Thyroid gland (tissue), 4 donors: ENCODE measurements around the gene NFATC4. TPM values are rescaled to one million over a fixed set of nuclear protein-coding genes. Genes with fewer than 3 reads are reported as not detected.
A peak's percentile ranks its signal among the peaks of the same experiment; 100 is the strongest.

Source experiments
- DNase-seq, 2 donors: peaks; one replicate each; pipeline ENCODE4 v3.0.0-alpha.2; 2019
- H3K27ac ChIP-seq, 3 donors: fragments of 200-600 bp; sonication (generic); 1 replicate in 2 of 3; 2 replicates in 1 of 3; pipeline ENCODE4 v1.5.1; 2016 to 2019; ENCODE audit warnings: mild to moderate bottlenecking in 1 of 3, moderate library complexity in 1 of 3
- H3K27me3 ChIP-seq: fragments of 200-600 bp; sonication (generic); one replicate; pipeline ENCODE4 v1.5.1; 2019
- H3K36me3 ChIP-seq, 2 donors: fragments of 200-600 bp; sonication (generic); one replicate each; pipeline ENCODE4 v1.5.1; 2016 to 2019
- H3K4me1 ChIP-seq, 2 donors: fragments of 200-600 bp; sonication (generic); one replicate each; pipeline ENCODE4 v1.5.1; 2017 to 2019
- H3K4me3 ChIP-seq, 3 donors: fragments of 200-600 bp; sonication (generic); replicated peaks in 1 of 3; 1 replicate in 2 of 3; 2 replicates in 1 of 3; pipeline ENCODE4 v1.5.1; 2016; ENCODE audit warnings: mild to moderate bottlenecking in 1 of 3
- H3K9me3 ChIP-seq: fragments of 200-600 bp; sonication (generic); one replicate; pipeline ENCODE4 v1.5.1; 2017
- POLR2A ChIP-seq, 2 donors: fragments of 450-650 bp; IDR thresholded peaks; one replicate each; pipeline ENCODE4 v1.6.1; 2017; ENCODE audit warnings: antibody characterized with exemption in 2 of 2, mild to moderate bottlenecking in 2 of 2, moderate library complexity in 1 of 2
- WGBS, 2 donors: methylation state at CpG; one replicate each; pipeline ENCODE4 v1.1.5; 2017; 5-methylcytosine and 5-hydroxymethylcytosine counted together
- intact Hi-C: fragments of 100-400 bp; cut with DNase I; formaldehyde crosslinking; loops from one replicate; pipeline ENCODE4 v1.15.1; 2023
- total RNA-seq, 4 donors: library from RNA; depleted of rRNA; stranded (reverse); fragments of >200 nt; gene quantifications; one replicate each; pipeline ENCODE4 v1.2.3, GENCODE V29; 2016
- TF ChIP-seq, protein P1 (sequence below), 6 experiments: fragments of 200-600 bp in 3 of 6; fragments of 450-650 bp in 3 of 6; sonication (generic) in 3 of 6; IDR thresholded peaks; one replicate each; pipeline ENCODE4 v1.5.1; 2016 to 2019; ENCODE audit warnings: antibody characterized with exemption in 6 of 6, mild to moderate bottlenecking in 2 of 6, inconsistent platforms in 1 of 6, moderate library complexity in 1 of 6

Gene NFATC4
- total RNA-seq, 4 donors from 2014 or later: 19.4 to 41.3 (median 38.6) TPM

GRCh38 chr14:24366413-24366720, 1.6 kb upstream of the NFATC4 start:
- TF ChIP-seq POLR2A (IDR thresholded peaks at IDR 0.05): peak in 1 of 2 donors; percentile 75
- TF ChIP-seq, protein P1, sequence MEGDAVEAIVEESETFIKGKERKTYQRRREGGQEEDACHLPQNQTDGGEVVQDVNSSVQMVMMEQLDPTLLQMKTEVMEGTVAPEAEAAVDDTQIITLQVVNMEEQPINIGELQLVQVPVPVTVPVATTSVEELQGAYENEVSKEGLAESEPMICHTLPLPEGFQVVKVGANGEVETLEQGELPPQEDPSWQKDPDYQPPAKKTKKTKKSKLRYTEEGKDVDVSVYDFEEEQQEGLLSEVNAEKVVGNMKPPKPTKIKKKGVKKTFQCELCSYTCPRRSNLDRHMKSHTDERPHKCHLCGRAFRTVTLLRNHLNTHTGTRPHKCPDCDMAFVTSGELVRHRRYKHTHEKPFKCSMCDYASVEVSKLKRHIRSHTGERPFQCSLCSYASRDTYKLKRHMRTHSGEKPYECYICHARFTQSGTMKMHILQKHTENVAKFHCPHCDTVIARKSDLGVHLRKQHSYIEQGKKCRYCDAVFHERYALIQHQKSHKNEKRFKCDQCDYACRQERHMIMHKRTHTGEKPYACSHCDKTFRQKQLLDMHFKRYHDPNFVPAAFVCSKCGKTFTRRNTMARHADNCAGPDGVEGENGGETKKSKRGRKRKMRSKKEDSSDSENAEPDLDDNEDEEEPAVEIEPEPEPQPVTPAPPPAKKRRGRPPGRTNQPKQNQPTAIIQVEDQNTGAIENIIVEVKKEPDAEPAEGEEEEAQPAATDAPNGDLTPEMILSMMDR (IDR thresholded peaks at IDR 0.05): no peak
- Histone ChIP-seq H3K36me3 (no peaks in the 10 kb centered on the region), H3K27me3 (no peaks in the 10 kb centered on the region), H3K4me3 (peak overlapping the region in 2 of 3 donors; percentile 15 to 80), H3K27ac (peak overlapping the region; percentile 94 to 96 (median 95)), H3K9me3 (no peaks in the 10 kb centered on the region), H3K4me1 (peaks cover 17 to 19% of the 10 kb centered on the region in 2 donors)
- no peak for DNase-seq
- intact Hi-C loops: loop anchor here (2.0 to 5.0 kb wide), 2 partner anchors 34 to 64 kb away; no protein-coding TSS in a partner anchor
- WGBS, 2 donors: 1 to 2% methylated on average over 16 of the region's 16 CpGs

DNA sequence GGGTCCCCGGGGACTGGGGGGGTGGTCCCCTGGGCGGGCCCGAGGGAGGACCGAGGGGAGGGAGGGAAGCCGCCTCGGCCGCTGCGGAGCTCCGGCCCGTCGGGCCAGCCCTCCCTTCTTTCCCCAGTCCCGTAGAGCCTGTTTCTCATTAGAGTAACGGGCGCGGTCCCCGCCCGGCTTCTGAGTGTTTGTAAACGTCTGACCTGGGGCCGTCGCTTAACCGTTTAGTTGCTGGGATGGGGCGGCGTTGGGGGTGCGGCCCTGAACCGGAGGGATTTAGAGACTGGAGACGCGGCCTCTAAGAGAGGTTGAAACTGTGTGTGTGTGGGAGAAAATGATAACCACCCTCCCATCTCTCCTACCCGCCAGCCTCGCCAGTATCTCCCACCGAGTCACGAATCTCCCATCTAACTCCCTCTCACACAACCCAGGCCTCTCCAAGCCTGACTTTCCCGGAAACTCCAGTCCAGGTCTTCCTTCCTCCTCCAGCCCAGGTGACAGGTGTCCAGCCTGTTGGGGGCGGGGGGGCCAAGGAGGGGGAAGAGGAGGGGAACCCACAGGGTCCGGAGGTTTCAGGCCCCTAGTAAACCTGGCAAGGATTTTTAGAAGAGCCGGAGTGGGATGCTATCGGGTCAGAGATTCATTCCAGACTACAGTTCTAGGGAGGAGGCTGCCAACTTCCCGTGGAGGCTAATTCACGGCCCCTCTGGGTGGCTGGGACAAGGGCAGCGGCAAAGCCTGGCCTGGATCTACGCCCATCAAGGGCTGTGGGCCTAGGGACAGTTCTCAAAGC, 1.1 kb upstream of the NFATC4 start:
- peak in 1 of 2 donors; percentile 44 for TF ChIP-seq POLR2A (IDR thresholded peaks at IDR 0.05)
- TF ChIP-seq, protein P1 (IDR thresholded peaks at IDR 0.05): peak in 1 of 6 experiments; percentile 14
- Histone ChIP-seq H3K4me1 (peaks cover 17 to 19% of the 10 kb centered on the region in 2 donors), H3K36me3 (no peaks in the 10 kb centered on the region), H3K27ac (peak overlapping the region; percentile 94 to 96 (median 95)), H3K9me3 (no peaks in the 10 kb centered on the region), H3K27me3 (no peaks in the 10 kb centered on the region), H3K4me3 (peak overlapping the region; percentile 24 to 80 (median 32))
- intact Hi-C loops: loop anchor here (2.0 to 5.0 kb wide), 2 partner anchors 35 to 64 kb away; no protein-coding TSS in a partner anchor
- WGBS, 2 donors: 1% methylated on average over 25 to 38 of the region's 40 CpGs
- DNase-seq: peak; percentile 96 to 97

DNA sequence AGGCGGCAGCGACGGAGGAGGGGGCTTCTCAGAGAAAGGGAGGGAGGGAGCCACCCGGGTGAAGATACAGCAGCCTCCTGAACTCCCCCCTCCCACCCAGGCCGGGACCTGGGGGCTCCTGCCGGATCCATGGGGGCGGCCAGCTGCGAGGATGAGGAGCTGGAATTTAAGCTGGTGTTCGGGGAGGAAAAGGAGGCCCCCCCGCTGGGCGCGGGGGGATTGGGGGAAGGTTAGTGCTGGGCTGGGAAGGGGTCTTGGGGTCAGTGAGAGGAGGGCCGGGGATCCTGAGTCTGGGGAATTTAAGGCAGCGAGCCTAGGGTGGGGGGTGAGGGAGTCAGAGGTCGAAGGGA, 203 bp downstream of the NFATC4 start:
- peak in 1 of 2 donors; percentile 15 for DNase-seq
- Histone ChIP-seq H3K4me3 (peak overlapping the region in 2 of 3 donors; percentile 80 to 91), H3K9me3 (no peaks in the 10 kb centered on the region), H3K36me3 (no peaks in the 10 kb centered on the region), H3K27ac (peak overlapping the region; percentile 84 to 95 (median 94)), H3K4me1 (peaks cover 17 to 19% of the 10 kb centered on the region in 2 donors), H3K27me3 (no peaks in the 10 kb centered on the region)
- WGBS, 2 donors: 1% methylated on average over 13 to 14 of the region's 15 CpGs
- intact Hi-C loops: loop anchor here (5.0 kb wide), 1 partner anchor 36 kb away; no protein-coding TSS in a partner anchor
- TF ChIP-seq, protein P1 (IDR thresholded peaks at IDR 0.05): no peak
- no peak for TF ChIP-seq POLR2A (IDR thresholded peaks at IDR 0.05)

GRCh38 chr14:24368562-24369252, 723 bp downstream of the NFATC4 start:
- peak overlapping the region; percentile 84 to 95 (median 94) for H3K27ac ChIP-seq
- WGBS, 2 donors: 11 to 16% methylated on average over 10 to 12 of the region's 52 CpGs

More at GRCh38 chr14:24368562-24369252, 723 bp downstream of the NFATC4 start:
- Histone ChIP-seq H3K4me1 (peaks cover 17 to 19% of the 10 kb centered on the region in 2 donors), H3K9me3 (no peaks in the 10 kb centered on the region), H3K27me3 (no peaks in the 10 kb centered on the region), H3K4me3 (peak overlapping the region in 2 of 3 donors; percentile 80 to 91), H3K36me3 (no peaks in the 10 kb centered on the region)
- DNase-seq: peak; percentile 66 to 76
- TF ChIP-seq, protein P1 (IDR thresholded peaks at IDR 0.05): peak in 1 of 6 experiments; percentile 7
- TF ChIP-seq POLR2A (IDR thresholded peaks at IDR 0.05): peak in 1 of 2 donors; percentile 52
- intact Hi-C loops: loop anchor here (5.0 kb wide), 1 partner anchor 36 kb away; no protein-coding TSS in a partner anchor
